ENCODE measurements around the gene GMFB.

GRCh38 chr14:54447231-54447692 is 41.5 kb downstream of the GMFB start:
- TF ChIP-seq CTCF (IDR thresholded peaks at IDR 0.05): no peak
- no peak for TF ChIP-seq NR3C1 (IDR thresholded peaks at IDR 0.05)
- no peak for TF ChIP-seq PBX3 (IDR thresholded peaks at IDR 0.05)
- no peak for TF ChIP-seq JUNB (IDR thresholded peaks at IDR 0.05)
- no peak for TF ChIP-seq HOXB5 (CRISPR knock-in tag; IDR thresholded peaks at IDR 0.05)
- peak; percentile 25; the same call in 1 of the 2 replicates for TF ChIP-seq NFE2L2 (conservative IDR thresholded peaks at IDR 0.05; ENCODE audit: low read length)
- no peak for TF ChIP-seq POLR2A (IDR thresholded peaks at IDR 0.05; ENCODE audit: low read length)
- no peak for TF ChIP-seq MAZ (IDR thresholded peaks at IDR 0.05; ENCODE audit: borderline replicate concordance, low read depth, low read length)
- no peak for TF ChIP-seq EP300 (IDR thresholded peaks at IDR 0.05)
- TF ChIP-seq USF2 (IDR thresholded peaks at IDR 0.05): no peak
- no peak for TF ChIP-seq E2F6 (IDR thresholded peaks at IDR 0.05; ENCODE audit: borderline replicate concordance, low read depth)
- TF ChIP-seq CEBPB (IDR thresholded peaks at IDR 0.05): peak; percentile 64 to 82; a peak in 3 of 4 replicates

Measured in A549 (cell line).